GM10248 (cell line): Measurements from ENCODE around the gene PECR.

Experiments used
- CTCF ChIA-PET: fragments of 300-600 bp; sonication (Branson Sonifier 250); formaldehyde crosslinking; extraction: SDS; loops from one replicate; lab custom pipeline; 2021; ENCODE audit warnings: antibody characterized with exemption; lab: Yijun Ruan, JAX
- POLR2A ChIA-PET: fragments of 350-650 bp; sonication (Branson Sonifier 250); formaldehyde crosslinking; extraction: SDS; loops from one replicate; lab custom pipeline; 2020; ENCODE audit warnings: antibody characterized with exemption; lab: Yijun Ruan, JAX
- DNase-seq: peaks from one replicate; pipeline ENCODE4 v3.0.0; 2012; ENCODE audit errors: extremely low spot score
- TF ChIP-seq, protein P1 (sequence below): IDR thresholded peaks from 2 replicates; pipeline ENCODE4 v1.5.1; 2012; ENCODE audit warnings: mild to moderate bottlenecking, low read depth; ENCODE audit errors: extremely low read depth, missing control alignments, control extremely low read depth

Gene PECR

DNA sequence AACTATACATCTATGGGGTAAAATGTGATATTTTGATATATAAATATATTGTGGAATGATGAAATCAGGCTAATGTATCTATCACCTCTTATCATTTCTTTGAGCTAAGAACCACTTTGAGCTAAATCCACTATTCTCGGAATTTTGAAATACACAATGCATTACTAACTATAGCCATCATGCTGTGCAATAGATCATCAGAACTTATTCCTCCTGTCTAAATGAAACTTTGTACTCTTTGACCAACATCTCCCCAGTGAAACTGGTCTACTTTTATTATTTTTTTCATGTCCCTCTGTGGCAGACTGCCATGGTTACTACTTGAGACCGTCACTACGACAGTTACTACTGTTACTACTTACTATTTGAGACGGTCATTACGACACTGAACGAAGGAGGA is 11.4 kb downstream of the PECR start:
- no peak for DNase-seq
- ChIA-PET CTCF (interaction anchor here (0.8 to 1.6 kb wide), 6 partner anchors 11 to 44 kb away, joined by 3 to 7 read pairs (median 4); no protein-coding TSS in a partner anchor), POLR2A (interaction anchor here (0.5 kb wide), 1 partner anchor 86 kb away, joined by 5 read pairs; no protein-coding TSS in a partner anchor)
- TF ChIP-seq, protein P1, sequence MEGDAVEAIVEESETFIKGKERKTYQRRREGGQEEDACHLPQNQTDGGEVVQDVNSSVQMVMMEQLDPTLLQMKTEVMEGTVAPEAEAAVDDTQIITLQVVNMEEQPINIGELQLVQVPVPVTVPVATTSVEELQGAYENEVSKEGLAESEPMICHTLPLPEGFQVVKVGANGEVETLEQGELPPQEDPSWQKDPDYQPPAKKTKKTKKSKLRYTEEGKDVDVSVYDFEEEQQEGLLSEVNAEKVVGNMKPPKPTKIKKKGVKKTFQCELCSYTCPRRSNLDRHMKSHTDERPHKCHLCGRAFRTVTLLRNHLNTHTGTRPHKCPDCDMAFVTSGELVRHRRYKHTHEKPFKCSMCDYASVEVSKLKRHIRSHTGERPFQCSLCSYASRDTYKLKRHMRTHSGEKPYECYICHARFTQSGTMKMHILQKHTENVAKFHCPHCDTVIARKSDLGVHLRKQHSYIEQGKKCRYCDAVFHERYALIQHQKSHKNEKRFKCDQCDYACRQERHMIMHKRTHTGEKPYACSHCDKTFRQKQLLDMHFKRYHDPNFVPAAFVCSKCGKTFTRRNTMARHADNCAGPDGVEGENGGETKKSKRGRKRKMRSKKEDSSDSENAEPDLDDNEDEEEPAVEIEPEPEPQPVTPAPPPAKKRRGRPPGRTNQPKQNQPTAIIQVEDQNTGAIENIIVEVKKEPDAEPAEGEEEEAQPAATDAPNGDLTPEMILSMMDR = no peak

GRCh38 chr2:216069028-216069427 is 12.6 kb downstream of the PECR start:
- POLR2A ChIA-PET = no interaction called here
- TF ChIP-seq, protein P1 = no peak
- CTCF ChIA-PET = interaction anchor here (1.1 to 1.2 kb wide), 3 partner anchors 12 to 43 kb away, joined by 3 to 4 read pairs (median 3); no protein-coding TSS in a partner anchor
- DNase-seq = no peak

- DNase-seq = no peak
- ChIA-PET POLR2A (no interaction called here), CTCF (interaction anchor here (1.0 to 1.4 kb wide), 2 partner anchors 10 to 12 kb away, joined by 3 read pairs; no protein-coding TSS in a partner anchor)
- TF ChIP-seq, protein P1 = no peak
Observed at GRCh38 chr2:216066230-216066629, 15.4 kb downstream of the PECR start.

DNA sequence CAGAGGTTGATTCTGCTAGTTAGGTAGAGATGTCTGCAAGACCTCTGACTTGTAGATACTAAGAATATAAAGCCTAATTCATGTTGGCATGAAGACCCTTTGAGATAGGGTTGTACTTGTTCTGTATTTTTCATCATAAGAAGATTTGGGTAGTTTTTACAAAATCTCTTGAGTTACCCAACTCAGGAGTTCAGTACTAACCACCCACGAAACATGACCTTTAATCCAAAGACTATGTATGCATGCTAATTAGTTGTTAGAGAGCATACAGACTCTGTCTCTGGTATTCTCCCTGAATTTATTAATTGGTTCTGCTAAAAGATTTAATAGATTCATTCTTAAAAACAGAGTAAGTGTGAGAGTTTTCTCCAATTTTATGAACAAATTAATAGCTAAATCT is 16.9 kb downstream of the PECR start:
- CTCF ChIA-PET = interaction anchor here (1.0 to 1.1 kb wide), 3 partner anchors 17 to 339 kb away, joined by 3 to 4 read pairs (median 3); partner anchors contain the start of genes PECR and TMEM169
- POLR2A ChIA-PET = no interaction called here
- TF ChIP-seq, protein P1 = no peak
- DNase-seq = no peak

DNA sequence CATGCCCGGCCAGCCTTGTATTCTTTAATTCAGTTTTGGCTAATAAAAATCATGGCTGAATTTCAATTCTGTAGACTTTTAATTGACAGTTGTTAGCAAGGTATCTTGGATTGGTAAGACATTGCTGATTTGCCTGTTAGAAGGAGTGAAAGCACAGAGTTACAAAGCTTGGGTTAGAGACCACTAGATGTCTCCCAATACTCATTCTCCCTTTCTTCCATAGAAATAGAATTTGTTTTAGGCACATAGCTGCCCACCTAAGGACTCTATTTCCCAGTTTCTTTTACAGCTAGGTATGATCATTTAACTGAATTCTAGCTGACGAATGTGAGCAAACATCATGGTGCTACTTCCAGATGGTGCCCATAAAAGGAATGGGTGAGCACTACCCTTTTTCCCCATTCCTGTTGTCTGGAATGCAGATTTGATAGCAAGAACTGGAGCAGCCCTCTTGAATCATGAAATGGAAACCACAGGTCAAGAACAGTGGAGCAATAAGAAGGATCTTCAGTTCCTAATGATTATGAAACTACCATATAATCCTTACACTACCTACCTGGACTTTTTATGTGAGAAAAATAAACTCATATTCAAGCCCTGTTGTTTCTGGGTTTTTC is 17.5 kb downstream of the PECR start:
- ChIA-PET POLR2A (no interaction called here), CTCF (interaction anchor here (1.0 to 1.1 kb wide), 3 partner anchors 17 to 340 kb away, joined by 3 to 4 read pairs (median 3); partner anchors contain the start of genes PECR and TMEM169)
- TF ChIP-seq, protein P1 = peak; percentile 37
- no peak for DNase-seq

- CTCF ChIA-PET = interaction anchor here (0.8 to 5.2 kb wide), 14 partner anchors 10 to 81 kb away, joined by 3 to 39 read pairs (median 4); no protein-coding TSS in a partner anchor
- POLR2A ChIA-PET = no interaction called here
- TF ChIP-seq, protein P1 = no peak
- DNase-seq = no peak
Observed at GRCh38 chr2:216059233-216059834, 22.3 kb downstream of the PECR start.
